PC-9 (cell line): ENCODE data around the gene RPP25L.

Experiments
- CTCF ChIP-seq: fragments of 200-600 bp; sonication (generic); conservative IDR thresholded peaks from 2 replicates; pipeline ENCODE4 v1.6.1; 2017; ENCODE audit warnings: mixed run types, antibody characterized with exemption, mild to moderate bottlenecking, moderate library complexity
- EZH2 ChIP-seq: fragments of 200-600 bp; sonication (generic); IDR thresholded peaks from 2 replicates; pipeline ENCODE4 v1.8.0; 2017; ENCODE audit warnings: antibody characterized with exemption, low read depth

GRCh38 chr9:34585946-34586669, 25.8 kb downstream of the RPP25L start:
- TF ChIP-seq CTCF (no peak), EZH2 (no peak)
